ENCODE measurements around the gene C1QTNF6. TPM values are rescaled to one million over a fixed set of nuclear protein-coding genes. Genes with fewer than 3 reads are reported as not detected.

The C1QTNF6 gene
- total RNA-seq, 1 donor from 2014 or later: 4.6 TPM

GRCh38 chr22:37229012-37229804, 41.2 kb upstream of the C1QTNF6 start:
- Histone ChIP-seq H3K9me3 (no peaks in the 10 kb centered on the region), H3K36me3 (no peaks in the 10 kb centered on the region), H3K4me3 (no peak overlapping the region), H3K27ac (no peak overlapping the region), H3K27me3 (no peaks in the 10 kb centered on the region), H3K4me1 (no peaks in the 10 kb centered on the region)
- no peak for TF ChIP-seq CTCF (IDR thresholded peaks at IDR 0.05)
- intact Hi-C loops (cut with DNase I): no loop called here
- no peak for DNase-seq (ENCODE audit: low spot score in 2 of 2)

- Histone ChIP-seq H3K4me3 (no peak overlapping the region), H3K9me3 (no peaks in the 10 kb centered on the region), H3K4me1 (no peaks in the 10 kb centered on the region), H3K27ac (no peak overlapping the region), H3K36me3 (no peaks in the 10 kb centered on the region), H3K27me3 (no peaks in the 10 kb centered on the region)
- TF ChIP-seq CTCF (IDR thresholded peaks at IDR 0.05): no peak
- no peak for DNase-seq (ENCODE audit: low spot score in 2 of 2)
- intact Hi-C loops (cut with DNase I): no loop called here
Measured at GRCh38 chr22:37228106-37229011, 40.3 kb upstream of the C1QTNF6 start.

- Histone ChIP-seq H3K27ac (no peak overlapping the region), H3K9me3 (no peaks in the 10 kb centered on the region), H3K4me1 (no peaks in the 10 kb centered on the region), H3K4me3 (no peak overlapping the region), H3K27me3 (no peaks in the 10 kb centered on the region), H3K36me3 (no peaks in the 10 kb centered on the region)
- TF ChIP-seq CTCF (IDR thresholded peaks at IDR 0.05): no peak
- no peak for DNase-seq (ENCODE audit: low spot score in 2 of 2)
- intact Hi-C loops (cut with DNase I): no loop called here
Measured at GRCh38 chr22:37226514-37226913, 38.5 kb upstream of the C1QTNF6 start.

- intact Hi-C loops (cut with DNase I): no loop called here
- no peaks in the 10 kb centered on the region for H3K9me3 ChIP-seq
Measured at GRCh38 chr22:37226087-37226486, 38.0 kb upstream of the C1QTNF6 start.

GRCh38 chr22:37225481-37225880, 37.4 kb upstream of the C1QTNF6 start:
- Histone ChIP-seq H3K4me3 (no peak overlapping the region), H3K9me3 (no peaks in the 10 kb centered on the region), H3K36me3 (no peaks in the 10 kb centered on the region), H3K4me1 (no peaks in the 10 kb centered on the region), H3K27ac (no peak overlapping the region), H3K27me3 (no peaks in the 10 kb centered on the region)
- DNase-seq (ENCODE audit: low spot score in 2 of 2): no peak
- intact Hi-C loops (cut with DNase I): no loop called here
- TF ChIP-seq CTCF (IDR thresholded peaks at IDR 0.05): no peak

More at GRCh38 chr22:37226087-37226486, 38.0 kb upstream of the C1QTNF6 start:
- H3K27ac ChIP-seq: no peak overlapping the region
- no peak overlapping the region for H3K4me3 ChIP-seq
- no peak for DNase-seq (ENCODE audit: low spot score in 2 of 2)
- no peak for TF ChIP-seq CTCF (IDR thresholded peaks at IDR 0.05)
- no peaks in the 10 kb centered on the region for H3K4me1 ChIP-seq
- no peaks in the 10 kb centered on the region for H3K36me3 ChIP-seq
- no peaks in the 10 kb centered on the region for H3K27me3 ChIP-seq

Measured in ascending aorta (tissue), 2 donors.